IMR-90 (cell line): ENCODE results near the gene UGT1A10. TPM values are rescaled to one million over a fixed set of nuclear protein-coding genes. Genes with fewer than 3 reads are reported as not detected.

Experiments used
- ATAC-seq: fragments of 200-7000 bp; cut with Tn5 transposase; 2 replicates; pipeline ENCODE4 v1.9.1; 2020; ENCODE audit warnings: low read depth, mild to moderate bottlenecking, moderate library complexity
- BruUV-seq: library from RNA; stranded (reverse); fragments of 400-500 nt; replicated peaks from 2 replicates; lab custom pipeline; 2021; lab: Mats Ljungman, UMichigan
- CTCF ChIA-PET: fragments of 300-600 bp; formaldehyde crosslinking; extraction: SDS; loops from one replicate; lab custom pipeline; 2021; ENCODE audit warnings: antibody characterized with exemption; lab: Yijun Ruan, JAX
- POLR2A ChIA-PET: fragments of 300-600 bp; sonication (Branson Sonifier 250); formaldehyde crosslinking; loops from one replicate; lab custom pipeline; 2022; ENCODE audit warnings: antibody characterized with exemption; ENCODE audit not compliant: unreplicated experiment; lab: Charles Lee
- DNase-seq: peaks from one replicate; pipeline ENCODE4 v3.0.0; 2013
- H2AFZ ChIP-seq: replicated peaks from 2 replicates; pipeline ENCODE3; 2013; ENCODE audit warnings: low read length, mild to moderate bottlenecking; ENCODE audit not compliant: poor library complexity
- H2AK5ac ChIP-seq: 2 replicates; pipeline ENCODE4 v1.6.1; 2013; ENCODE audit warnings: low read depth, low read length, inconsistent platforms
- H2AK9ac ChIP-seq: replicated peaks from 2 replicates; pipeline ENCODE3; 2013; ENCODE audit warnings: mild to moderate bottlenecking, low read depth, low read length, moderate library complexity; ENCODE audit not compliant: poor library complexity
- H2BK120ac ChIP-seq: 2 replicates; pipeline ENCODE4 v1.6.1; 2013; ENCODE audit warnings: low read depth, low read length, inconsistent platforms
- H2BK15ac ChIP-seq: 3 replicates; pipeline ENCODE4 v1.6.1; 2013; ENCODE audit warnings: low read depth, low read length, inconsistent platforms
- H2BK20ac ChIP-seq: 2 replicates; pipeline ENCODE4 v1.6.1; 2013; ENCODE audit warnings: low read depth, mild to moderate bottlenecking, inconsistent platforms, low read length, moderate library complexity
- H2BK5ac ChIP-seq: 2 replicates; pipeline ENCODE4 v1.6.1; 2013; ENCODE audit warnings: mild to moderate bottlenecking, low read depth, low read length, inconsistent platforms; ENCODE audit not compliant: poor library complexity, severe bottlenecking
- H3K14ac ChIP-seq: replicated peaks from 2 replicates; pipeline ENCODE4 v1.6.1; 2013; ENCODE audit warnings: low read depth, low read length, inconsistent platforms
- H3K18ac ChIP-seq: 2 replicates; pipeline ENCODE4 v1.6.1; 2013; ENCODE audit warnings: low read depth, low read length, control low read depth
- H3K23ac ChIP-seq: 2 replicates; pipeline ENCODE4 v1.6.1; 2013; ENCODE audit warnings: low read depth, low read length, inconsistent platforms
- H3K27ac ChIP-seq: 2 replicates; pipeline ENCODE4 v1.5.1; 2013; ENCODE audit warnings: mild to moderate bottlenecking, control low read depth, low read length; ENCODE audit not compliant: insufficient read depth
- H3K27me3 ChIP-seq: 2 replicates; pipeline ENCODE4 v1.6.1; 2013; ENCODE audit warnings: low read length; ENCODE audit not compliant: control insufficient read depth, insufficient read depth
- H3K36me3 ChIP-seq: 2 replicates; pipeline ENCODE4 v1.6.1; 2013; ENCODE audit warnings: low read length, mixed read lengths; ENCODE audit not compliant: control insufficient read depth, insufficient read depth
- H3K4ac ChIP-seq: 2 replicates; pipeline ENCODE4 v1.6.1; 2013; ENCODE audit warnings: low read depth, low read length, inconsistent platforms
- H3K4me1 ChIP-seq: 2 replicates; pipeline ENCODE4 v1.6.1; 2013; ENCODE audit warnings: low read length, mixed read lengths; ENCODE audit not compliant: control insufficient read depth, insufficient read depth
- H3K4me2 ChIP-seq: 2 replicates; pipeline ENCODE4 v1.6.1; 2013; ENCODE audit warnings: low read depth, mild to moderate bottlenecking, control low read depth, low read length, moderate library complexity
- H3K4me3 ChIP-seq: 2 replicates; pipeline ENCODE4 v1.5.1; 2013; ENCODE audit warnings: low read depth, mild to moderate bottlenecking, control low read depth, low read length, moderate library complexity; ENCODE audit not compliant: insufficient read depth
- H3K56ac ChIP-seq: 2 replicates; pipeline ENCODE4 v1.6.1; 2013; ENCODE audit warnings: low read length, inconsistent platforms; ENCODE audit not compliant: insufficient read depth; ENCODE audit errors: extremely low read depth
- H3K79me1 ChIP-seq, 2 experiments: 2 replicates each; pipeline ENCODE4 v1.6.1; 2013; ENCODE audit warnings: low read length in 2 of 2, inconsistent platforms in 1 of 2, low read depth in 1 of 2
- H3K9ac ChIP-seq: 2 replicates; pipeline ENCODE4 v1.6.1; 2013; ENCODE audit warnings: low read depth, low read length, control low read depth
- H3K9me1 ChIP-seq: 2 replicates; pipeline ENCODE4 v1.6.1; 2013; ENCODE audit warnings: low read length, inconsistent platforms; ENCODE audit not compliant: insufficient read depth
- H3K9me3 ChIP-seq: 2 replicates; pipeline ENCODE4 v1.6.1; 2013; ENCODE audit warnings: low read length; ENCODE audit not compliant: control insufficient read depth, insufficient read depth
- H4K20me1 ChIP-seq: 2 replicates; pipeline ENCODE4 v1.6.1; 2013; ENCODE audit warnings: low read length, inconsistent platforms; ENCODE audit not compliant: insufficient read depth
- H4K5ac ChIP-seq: 2 replicates; pipeline ENCODE4 v1.6.1; 2013; ENCODE audit warnings: mild to moderate bottlenecking, low read depth, low read length, control low read depth
- H4K8ac ChIP-seq, 2 experiments: 2 replicates each; pipeline ENCODE4 v1.6.1; 2013; ENCODE audit warnings: low read depth in 2 of 2, low read length in 2 of 2, control low read depth in 1 of 2, inconsistent platforms in 1 of 2
- H4K91ac ChIP-seq: 2 replicates; pipeline ENCODE4 v1.6.1; 2013; ENCODE audit warnings: low read depth, low read length, inconsistent platforms; ENCODE audit not compliant: insufficient read depth
- RFX5 ChIP-seq: IDR thresholded peaks from 2 replicates; pipeline ENCODE4 v1.8.0; 2012; ENCODE audit warnings: low read depth, mild to moderate bottlenecking, low read length, moderate library complexity
- WGBS, 2 experiments: methylation state at CpG; one replicate each; pipeline versions ENCODE4 v1.1.5 to v1.1.7; 2013; ENCODE audit warnings: missing lambda C conversion rate in 2 of 2; ENCODE audit not compliant: insufficient read length in 1 of 2; ENCODE audit errors: extremely low coverage in 2 of 2; 5-methylcytosine and 5-hydroxymethylcytosine counted together
- dilution Hi-C: fragments of 300-500 bp; cut with HindIII; formaldehyde crosslinking; loops from one replicate; pipeline ENCODE4 v1.14.3; 2018; ENCODE audit warnings: low sequenced_read_pairs; ENCODE audit not compliant: unreplicated experiment
- in situ Hi-C: fragments of 300-500 bp; cut with MboI; formaldehyde crosslinking; loops from 3 replicates; pipeline ENCODE4 v1.14.3; 2019; ENCODE audit warnings: low sequenced_read_pairs, inconsistent platforms, mixed read lengths
- intact Hi-C: fragments of 100-400 bp; cut with micrococcal nuclease; formaldehyde crosslinking; loops from 2 replicates; pipeline ENCODE4 v1.10.0; 2022
- polyA plus RNA-seq, 3 experiments: library from polyadenylated mRNA; depleted of rRNA; stranded (reverse); fragments of >200 nt; gene quantifications; 2 replicates each; pipeline ENCODE4 v1.2.3, GENCODE V29; 2012; ENCODE audit warnings: low replicate concordance in 1 of 3
- total RNA-seq: library from RNA; depleted of rRNA; stranded (reverse); fragments of >200 nt; gene quantifications from 2 replicates; pipeline ENCODE4 v1.2.3, GENCODE V29; 2012

The UGT1A10 gene
- total and polyA plus RNA-seq, 2 of the 4 experiments (the other 2 are of a cell fraction): not detected

- Histone ChIP-seq H2BK15ac (no peak overlapping the region), H2BK5ac (no peak overlapping the region), H2AK9ac (no peak overlapping the region), H4K8ac (no peak overlapping the region), H3K18ac (no peak overlapping the region), H4K20me1 (no peaks in the 10 kb centered on the region), H3K56ac (no peak overlapping the region), H3K4me1 (no peaks in the 10 kb centered on the region), H2BK120ac (no peak overlapping the region), H3K27ac (no peak overlapping the region), H3K79me1 (no peaks in the 10 kb centered on the region), H3K9me3 (no peaks in the 10 kb centered on the region), H3K4ac (no peak overlapping the region), H3K36me3 (no peaks in the 10 kb centered on the region), H2BK20ac (no peak overlapping the region), H3K4me3 (no peak overlapping the region), H2AK5ac (no peak overlapping the region), H3K23ac (no peak overlapping the region), H4K91ac (no peak overlapping the region), H3K27me3 (no peaks in the 10 kb centered on the region; the same call in 1 of the 2 replicates), H3K9me1 (no peaks in the 10 kb centered on the region), H3K9ac (no peak overlapping the region), H4K5ac (no peak overlapping the region), H3K14ac (no peak overlapping the region), H2AFZ (no peak overlapping the region), H3K4me2 (no peak overlapping the region)
- no peak for TF ChIP-seq RFX5
- in situ Hi-C loops (no loop called here), dilution Hi-C loops (no loop called here), intact Hi-C loops (no loop called here)
- WGBS, 2 experiments: no CpG with 5 or more reads among the region's 2 CpGs
- CTCF ChIA-PET: no interaction called here
- no peak for DNase-seq
- POLR2A ChIA-PET: no interaction called here
- BruUV-seq: no TSS peak
- no peak for ATAC-seq
Measured at GRCh38 chr2:233740870-233741269, 104.6 kb downstream of the UGT1A10 start.
